Measurements from ENCODE around the gene CUL7.

Gene CUL7

DNA sequence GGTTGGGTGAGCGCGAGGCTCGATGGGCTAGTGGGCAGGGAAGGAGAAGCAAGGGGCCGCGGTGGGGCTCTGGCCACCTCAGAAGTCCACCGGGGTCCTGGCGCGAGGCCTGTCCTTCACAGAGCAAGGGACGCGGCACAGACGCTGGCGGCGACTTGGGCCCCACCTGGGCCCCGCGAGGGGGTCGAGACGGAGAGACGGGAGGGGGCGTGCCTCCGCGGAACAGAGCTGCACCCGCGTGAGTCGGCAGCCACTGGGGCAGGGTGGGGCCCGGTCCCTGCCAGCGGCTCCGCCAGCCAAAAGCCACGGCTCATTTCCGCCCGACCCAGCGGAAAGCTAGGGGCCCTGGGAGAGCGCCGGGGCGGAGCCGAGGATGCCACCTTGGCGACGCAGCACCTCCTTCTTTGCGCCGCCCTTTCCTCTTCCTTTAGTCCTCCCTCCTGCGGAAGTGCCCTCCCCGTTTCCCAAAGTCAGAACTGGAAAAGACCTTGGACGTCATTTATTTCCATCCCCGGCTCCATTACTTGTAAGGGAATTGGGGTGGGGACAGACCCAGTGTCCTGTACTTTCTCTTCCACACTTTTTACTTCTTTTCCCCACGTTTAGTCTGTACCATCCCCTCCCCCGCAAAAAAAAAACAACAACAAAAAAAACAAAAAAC is at the start of gene CUL7:
TSS of gene CUL7 (minus strand) at position 307 of the 661 bp plus-strand sequence. CDS start 1,063 bp downstream, outside the sequence.
- DNase-seq (ENCODE audit: extremely low read depth, low read depth): peak; percentile 78
- TF ChIP-seq CTCF (IDR thresholded peaks at IDR 0.05; ENCODE audit: low read depth, low read length, missing control alignments): no peak
- H3K4me3 ChIP-seq (replicated peaks; ENCODE audit: low read depth, low read length): peak within 1 kb of the TSS; percentile 74

DNA sequence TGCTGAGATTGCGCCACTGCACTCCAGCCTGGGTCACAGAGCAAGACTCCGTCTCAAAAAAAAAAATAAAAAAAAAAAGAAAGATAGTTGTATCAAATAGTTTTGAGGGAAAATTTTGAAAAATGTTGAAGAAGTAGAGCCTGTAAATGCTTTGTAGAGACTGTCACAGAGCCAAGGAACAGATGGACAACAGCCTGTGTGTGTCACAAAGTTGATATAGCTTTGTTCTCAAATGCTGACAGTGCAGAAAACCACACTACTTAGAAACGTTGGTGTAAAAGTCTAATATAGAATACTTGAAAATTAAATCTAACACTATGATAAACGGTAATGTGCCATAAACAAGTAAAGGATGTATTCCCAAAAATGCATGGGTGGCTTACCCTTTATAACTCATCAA is 47.8 kb upstream of the CUL7 start:
- H3K4me3 ChIP-seq (replicated peaks; ENCODE audit: low read depth, low read length): no peak overlapping the region
- no peak for TF ChIP-seq CTCF (IDR thresholded peaks at IDR 0.05; ENCODE audit: low read depth, low read length, missing control alignments)
- no peak for DNase-seq (ENCODE audit: extremely low read depth, low read depth)

DNA sequence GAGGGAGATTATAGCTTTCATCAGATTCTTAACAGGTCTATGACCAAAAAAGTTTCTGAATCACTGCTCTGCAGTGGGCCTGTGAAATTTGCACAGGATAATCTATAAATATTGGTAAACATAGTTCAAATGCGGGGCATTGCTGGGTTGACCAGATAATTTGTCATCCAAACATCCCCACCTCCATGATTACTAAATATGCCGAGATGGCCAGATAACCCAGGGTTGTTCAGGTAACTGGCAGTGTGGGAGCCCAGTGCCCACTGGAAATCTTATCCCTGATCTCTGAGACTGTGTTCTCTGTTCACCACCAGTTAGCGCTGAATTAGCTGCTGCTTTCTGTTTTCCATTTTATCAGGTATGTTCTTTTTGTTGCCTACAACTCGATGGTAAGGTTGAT is 43.9 kb upstream of the CUL7 start:
- no peak for DNase-seq (ENCODE audit: extremely low read depth, low read depth)
- no peak for TF ChIP-seq CTCF (IDR thresholded peaks at IDR 0.05; ENCODE audit: low read depth, low read length, missing control alignments)
- no peak overlapping the region for H3K4me3 ChIP-seq (replicated peaks; ENCODE audit: low read depth, low read length)

- DNase-seq (ENCODE audit: extremely low read depth, low read depth): no peak
- no peak overlapping the region for H3K4me3 ChIP-seq (replicated peaks; ENCODE audit: low read depth, low read length)
- no peak for TF ChIP-seq CTCF (IDR thresholded peaks at IDR 0.05; ENCODE audit: low read depth, low read length, missing control alignments)
These were observed 43.4 kb upstream of the CUL7 start for GRCh38 chr6:43097098-43097489.

DNA sequence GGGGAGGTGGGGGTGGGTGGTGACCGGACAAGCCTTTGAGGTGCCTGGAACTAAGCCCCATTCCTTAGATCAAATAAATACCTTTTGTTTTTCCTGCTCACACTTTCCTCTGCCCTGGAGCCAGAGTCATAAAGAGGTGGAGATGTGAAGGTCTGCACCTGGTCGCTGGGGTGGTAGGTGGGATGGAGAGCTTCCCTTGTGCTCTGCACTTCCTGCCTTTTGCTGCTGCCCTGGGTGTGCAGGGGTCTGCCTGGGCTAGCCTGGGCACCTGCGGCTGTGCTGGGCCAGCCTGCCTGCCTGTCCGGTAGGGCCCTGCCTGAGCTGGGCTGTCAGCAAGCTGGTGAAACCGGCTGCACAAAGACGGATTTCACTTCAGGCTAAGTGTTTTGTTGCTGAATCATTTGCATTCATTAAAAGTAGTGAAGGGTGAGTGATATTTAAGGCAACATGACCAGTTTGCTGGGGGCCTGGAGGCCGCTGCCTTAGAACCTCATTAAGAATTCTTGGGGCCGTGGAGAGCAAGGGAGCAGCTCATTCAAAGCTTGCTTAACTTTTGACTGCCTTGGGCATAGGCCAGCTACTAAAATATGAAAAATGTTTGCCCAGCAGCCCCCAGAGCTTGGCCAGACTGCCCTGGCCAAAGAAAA is 42.9 kb upstream of the CUL7 start:
- DNase-seq (ENCODE audit: extremely low read depth, low read depth): no peak
- TF ChIP-seq CTCF (IDR thresholded peaks at IDR 0.05; ENCODE audit: low read depth, low read length, missing control alignments): no peak
- H3K4me3 ChIP-seq (replicated peaks; ENCODE audit: low read depth, low read length): peak overlapping the region; percentile 2; the same call in 1 of the 2 replicates

GRCh38 chr6:43095939-43096338 is 42.3 kb upstream of the CUL7 start:
- no peak for TF ChIP-seq CTCF (IDR thresholded peaks at IDR 0.05; ENCODE audit: low read depth, low read length, missing control alignments)
- no peak for DNase-seq (ENCODE audit: extremely low read depth, low read depth)
- H3K4me3 ChIP-seq (replicated peaks; ENCODE audit: low read depth, low read length): peak overlapping the region; percentile 2; the same call in 1 of the 2 replicates
